SK-N-SH (cell line): ENCODE data around the gene TTC3.

Experiments
- CHD2 ChIP-seq: fragments of 150-350 bp; IDR thresholded peaks from 2 replicates; pipeline ENCODE4 v1.6.1; 2018; ENCODE audit warnings: low read length; ENCODE audit not compliant: partially characterized antibody
- CTCF ChIP-seq: fragments of 200-600 bp; sonication (generic); IDR thresholded peaks from 2 replicates; pipeline ENCODE4 v1.6.1; 2017; ENCODE audit warnings: antibody characterized with exemption, mild to moderate bottlenecking, moderate library complexity
- EP300 ChIP-seq, 2 experiments: IDR thresholded peaks; 2 replicates each; pipeline versions ENCODE4 v1.4.0 to v1.6.1; 2012; ENCODE audit warnings: borderline replicate concordance in 1 of 2, low read depth in 1 of 2, low read length in 1 of 2
- EZH2phosphoT487 ChIP-seq: fragments of 200-600 bp; sonication (generic); IDR thresholded peaks from 2 replicates; pipeline ENCODE4 v1.6.1; 2017; ENCODE audit warnings: low read depth, mixed run types, mild to moderate bottlenecking, antibody characterized with exemption, moderate library complexity, borderline replicate concordance
- FOXJ3 ChIP-seq: sonication (generic); formaldehyde crosslinking; IDR thresholded peaks from 2 replicates; pipeline ENCODE4 v1.5.1; 2020; ENCODE audit warnings: mild to moderate bottlenecking, missing genetic modification reagents
- GABPA ChIP-seq: IDR thresholded peaks from 2 replicates; pipeline ENCODE4 v1.4.0; 2012; ENCODE audit warnings: low read depth, mild to moderate bottlenecking
- MXI1 ChIP-seq: IDR thresholded peaks from 2 replicates; pipeline ENCODE4 v1.6.1; 2012; ENCODE audit warnings: mild to moderate bottlenecking, low read depth, low read length, improper control_type of control experiment
- POLR2AphosphoS5 ChIP-seq: IDR thresholded peaks from 2 replicates; pipeline ENCODE4 v1.6.1; 2012; ENCODE audit warnings: low read depth, low read length
- REST ChIP-seq: IDR thresholded peaks from 2 replicates; pipeline ENCODE4 v1.6.1; 2012; ENCODE audit warnings: mild to moderate bottlenecking, low read depth, low read length, moderate library complexity
- RFX5 ChIP-seq: IDR thresholded peaks from 2 replicates; pipeline ENCODE4 v1.6.1; 2012; ENCODE audit warnings: mild to moderate bottlenecking, improper control_type of control experiment, low read length
- SMC3 ChIP-seq: IDR thresholded peaks from 2 replicates; pipeline ENCODE4 v1.6.1; 2012; ENCODE audit warnings: low read depth, low read length, improper control_type of control experiment
- TEAD4 ChIP-seq: IDR thresholded peaks from 2 replicates; pipeline ENCODE4 v1.4.0; 2012; ENCODE audit warnings: mild to moderate bottlenecking, borderline replicate concordance; ENCODE audit not compliant: insufficient read depth
- USF2 ChIP-seq: fragments of 150-350 bp; IDR thresholded peaks from 2 replicates; pipeline ENCODE4 v1.6.1; 2017; ENCODE audit warnings: antibody characterized with exemption, low read length, low read depth, borderline replicate concordance

- no peak for TF ChIP-seq CTCF
- no peak for TF ChIP-seq TEAD4
- no peak for TF ChIP-seq MXI1
- TF ChIP-seq EP300 (IDR thresholded peaks at IDR 0.05; ENCODE audit: borderline replicate concordance in 1 of 2, low read depth in 1 of 2, low read length in 1 of 2), result no peak
- TF ChIP-seq EZH2phosphoT487, result no peak
- no peak for TF ChIP-seq CHD2
- no peak for TF ChIP-seq FOXJ3 (CRISPR knock-in tag)
- TF ChIP-seq RFX5, result no peak
- no peak for TF ChIP-seq SMC3
- TF ChIP-seq GABPA, result no peak
- TF ChIP-seq POLR2AphosphoS5, result no peak
- TF ChIP-seq REST, result no peak
- no peak for TF ChIP-seq USF2
Measured at GRCh38 chr21:37206496-37206895, 133.4 kb downstream of the TTC3 start.
